Measurements from ENCODE around the gene SYT3.
"Not testable (repeated sequence)": the region's sequence is repeated elsewhere in the genome, so short reads cannot be mapped to it uniquely, and the experiment has no call there.

SYT3 gene

DNA sequence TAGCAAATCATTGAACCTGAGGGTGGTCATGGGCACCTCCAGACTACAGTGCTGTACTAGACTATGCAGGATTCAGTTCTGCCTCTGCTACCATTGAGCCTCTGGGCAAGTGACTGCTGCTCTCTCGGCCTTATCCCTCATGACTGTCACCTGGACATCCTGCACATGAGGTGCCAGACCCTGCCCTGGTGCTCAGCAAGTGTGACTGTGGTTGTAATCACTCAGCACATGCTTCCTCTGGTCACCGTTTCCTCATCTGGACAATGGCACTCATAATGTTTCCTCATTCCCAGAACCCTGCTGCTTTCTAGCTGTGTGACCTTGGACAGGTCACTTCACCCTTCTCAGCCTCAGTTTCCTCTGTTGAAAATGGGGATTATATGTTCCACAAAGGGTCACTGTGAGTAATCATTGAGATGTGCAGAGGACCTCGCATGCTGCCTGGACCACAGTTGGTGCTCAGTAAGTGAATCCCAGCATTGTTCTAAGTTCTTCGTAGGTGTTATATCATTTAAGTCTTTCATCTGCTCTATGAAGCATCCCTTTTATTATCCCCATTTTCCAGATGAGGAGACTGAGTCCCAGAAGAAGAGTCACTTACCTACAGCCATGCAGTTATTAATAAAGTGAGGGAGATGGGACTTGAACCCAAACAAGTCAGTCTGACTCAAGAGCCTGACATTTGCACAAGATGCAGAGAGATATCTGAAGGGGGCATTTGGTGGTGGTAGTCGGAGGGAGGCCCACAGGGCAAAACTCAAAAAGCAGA, 3.2 kb downstream of the SYT3 start:
- no peak for DNase-seq

DNA sequence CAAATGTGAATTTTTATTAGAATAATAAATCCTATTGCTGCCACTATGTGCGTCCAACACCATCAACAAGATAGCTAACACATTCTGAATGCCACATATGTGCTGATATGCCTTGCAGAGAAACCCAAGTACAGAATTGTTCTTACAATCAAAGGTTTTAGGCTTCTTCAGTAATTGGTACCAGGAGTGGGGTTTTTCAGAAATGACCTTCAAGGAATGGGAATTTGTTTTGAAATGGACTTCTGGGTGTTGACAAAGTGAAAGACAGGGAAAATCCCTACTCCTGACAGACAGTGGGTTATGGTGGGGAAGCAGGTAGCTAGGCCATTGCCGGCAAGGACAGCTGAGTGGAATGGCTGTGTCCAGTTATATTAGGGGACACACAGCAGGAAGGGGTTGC, 5.7 kb downstream of the SYT3 start:
- DNase-seq: no peak

DNA sequence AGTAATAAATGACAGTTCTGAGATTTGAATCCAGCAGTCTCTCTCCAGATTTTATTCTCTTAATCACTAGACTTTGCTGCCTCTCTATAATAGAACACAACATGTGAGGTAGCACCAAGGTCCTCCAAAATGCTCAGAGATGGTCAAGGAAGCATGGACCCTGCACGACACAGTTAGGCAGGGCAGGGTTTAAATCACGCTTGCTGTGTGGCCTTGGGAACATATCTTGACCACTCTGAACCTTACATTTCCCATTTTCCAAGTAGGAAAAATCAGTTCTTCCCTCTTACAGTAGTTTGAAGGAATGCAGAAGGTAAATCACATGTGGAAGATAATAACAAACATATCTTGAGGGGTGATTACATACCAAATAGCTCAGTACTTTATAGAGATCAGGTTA, 6.3 kb downstream of the SYT3 start:
- no peak for DNase-seq

DNA sequence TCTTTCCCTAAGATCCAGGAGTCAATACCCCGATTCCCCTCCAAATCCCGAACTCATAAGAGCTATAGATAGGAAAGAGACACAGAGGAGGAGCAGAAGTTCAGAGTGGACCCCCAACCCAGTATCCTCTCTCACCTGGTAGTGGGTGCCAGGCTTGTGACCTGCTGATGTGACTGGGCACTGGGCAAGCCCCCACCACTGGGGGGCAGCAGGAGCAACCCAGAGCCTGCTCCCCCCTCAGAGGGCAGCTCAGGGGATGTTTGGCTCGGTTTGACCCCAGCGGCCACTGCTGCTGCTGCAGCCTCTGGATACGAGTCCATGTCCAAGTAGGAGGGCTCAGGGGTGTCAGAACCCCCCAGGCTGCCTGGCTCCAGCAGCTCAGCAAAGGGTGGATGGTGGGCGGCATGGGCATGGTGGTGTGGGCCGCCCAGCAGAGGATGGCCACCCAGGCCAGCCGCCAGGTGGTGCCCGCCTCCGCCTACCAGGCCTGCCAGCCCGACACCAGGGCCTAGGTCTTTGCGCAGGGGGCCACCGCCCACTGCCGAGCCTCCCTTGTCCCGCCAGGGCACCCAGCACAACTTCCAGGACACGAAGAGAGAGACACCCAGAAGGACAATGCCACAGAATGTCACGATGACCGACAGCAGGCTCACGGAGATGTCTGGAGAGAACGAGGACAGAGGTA, 7.4 kb downstream of the SYT3 start:
- DNase-seq: no peak

DNA sequence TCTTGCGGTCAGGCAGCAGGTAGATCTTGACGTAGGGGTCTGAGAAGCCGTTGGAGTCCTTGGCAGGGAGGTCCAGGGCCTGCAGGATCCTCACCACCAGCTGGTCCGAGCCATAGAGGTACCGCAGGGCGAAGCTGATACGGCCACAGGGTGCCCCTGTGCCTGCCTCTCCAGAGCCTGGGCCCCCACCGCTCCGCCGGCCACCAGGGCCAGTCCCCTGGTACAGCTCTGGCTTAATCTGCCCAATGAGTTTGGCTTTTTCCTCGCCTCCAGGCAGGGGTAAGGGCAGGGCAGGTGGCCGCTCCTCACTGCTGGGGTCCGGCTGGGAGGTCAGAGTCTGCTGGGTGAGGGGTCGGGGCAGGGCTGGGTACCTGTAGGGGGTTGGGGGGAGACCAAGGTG, 9.9 kb downstream of the SYT3 start:
- DNase-seq: no peak

DNA sequence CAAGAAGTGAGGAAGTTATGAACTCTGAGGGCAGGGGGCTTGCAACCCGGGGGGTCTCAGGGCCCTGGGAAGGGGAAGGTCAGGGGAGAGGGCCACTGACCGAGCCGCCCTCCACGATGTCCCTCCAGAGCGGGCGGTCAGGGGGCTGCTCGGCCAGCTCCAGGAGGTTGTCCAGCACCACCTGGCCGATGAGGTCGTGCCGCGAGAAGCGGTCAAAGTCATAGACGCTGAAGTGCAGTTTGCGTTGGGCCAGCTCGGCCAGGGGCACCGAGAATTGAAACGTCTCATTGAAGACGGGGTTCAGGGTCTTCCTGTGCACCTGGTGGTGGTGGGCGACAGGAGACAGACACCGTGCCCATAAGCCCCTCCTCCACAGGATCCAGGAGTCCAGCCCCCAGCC, 10.5 kb downstream of the SYT3 start:
- DNase-seq: no peak

DNA sequence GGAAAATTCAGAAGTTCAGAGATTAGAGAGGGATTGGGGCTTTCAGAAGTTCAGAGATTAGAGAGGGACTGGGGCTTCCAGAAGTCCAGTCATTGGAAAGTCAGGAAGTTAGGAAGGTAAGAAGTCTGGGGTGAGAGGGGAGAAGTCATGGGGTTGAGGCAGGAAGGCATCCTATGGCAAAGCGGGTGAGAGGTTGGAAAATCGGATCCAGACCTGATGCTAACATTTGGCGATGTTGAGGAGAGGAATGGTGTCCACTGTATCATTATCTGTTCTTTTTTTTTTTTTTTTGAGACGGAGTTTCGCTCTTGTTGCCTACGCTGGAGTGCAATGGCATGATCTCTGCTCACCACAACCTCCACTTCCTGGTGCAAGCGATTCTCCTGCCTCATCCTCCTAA, 11.1 kb downstream of the SYT3 start:
- DNase-seq: no peak

DNA sequence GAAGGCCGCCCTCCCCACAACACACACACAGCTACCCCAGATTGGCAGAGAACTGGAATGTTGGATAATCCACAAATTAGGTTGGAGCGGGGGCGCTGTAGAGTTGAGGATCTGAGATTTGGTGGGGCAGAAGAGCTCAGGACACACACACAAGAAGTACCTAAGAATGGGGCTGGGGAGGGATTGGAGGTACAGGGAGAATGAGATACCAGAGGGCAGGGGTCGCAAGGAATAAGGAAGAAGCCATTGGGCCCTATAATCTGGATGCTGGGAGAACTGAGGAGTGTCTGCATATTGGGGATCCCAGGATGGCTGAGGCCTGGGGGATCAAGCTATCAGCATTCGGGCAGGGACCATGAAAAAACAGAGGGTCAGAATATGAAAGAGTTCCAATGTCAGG, 11.5 kb downstream of the SYT3 start:
- no peak for DNase-seq

DNA sequence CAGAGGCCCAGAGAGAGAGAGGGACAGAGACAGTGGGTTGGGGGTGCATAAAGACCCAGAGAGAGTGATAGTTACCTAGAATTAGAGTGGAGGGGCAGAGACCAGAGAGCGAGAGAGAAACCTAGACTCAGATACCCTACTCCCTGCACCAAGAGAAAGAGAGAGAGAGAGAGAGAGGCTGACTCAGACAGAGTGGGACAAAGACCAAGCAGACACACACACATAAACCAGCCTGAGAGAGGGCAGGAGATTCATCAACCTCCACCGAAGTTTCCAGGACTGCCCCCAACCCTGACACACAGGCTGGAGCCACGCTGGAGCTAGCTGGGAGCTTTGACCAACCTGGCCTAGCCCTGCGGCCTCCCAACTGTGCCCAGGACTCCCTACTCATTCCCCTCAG, 12.9 kb downstream of the SYT3 start:
- DNase-seq: no peak

DNA sequence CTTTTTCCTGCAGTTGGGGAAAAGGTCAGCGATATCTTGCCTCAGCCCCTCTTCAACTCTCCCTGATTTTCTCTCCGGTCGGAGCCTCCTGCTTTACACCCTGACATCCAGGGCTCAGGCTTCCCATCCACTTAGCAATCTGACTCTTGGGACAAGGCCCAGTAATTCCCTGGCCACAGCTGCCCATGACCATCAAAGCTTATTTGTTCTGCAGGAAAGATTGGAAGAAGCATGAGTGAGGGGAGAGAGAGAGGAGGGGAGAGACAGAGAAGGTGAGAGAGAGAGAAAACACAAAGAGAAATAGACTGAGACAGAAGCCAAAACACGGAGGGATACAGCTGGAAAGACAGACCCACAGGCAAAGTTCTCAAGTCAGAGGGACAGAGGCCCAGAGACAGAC, 13.7 kb downstream of the SYT3 start:
- DNase-seq: no peak

DNA sequence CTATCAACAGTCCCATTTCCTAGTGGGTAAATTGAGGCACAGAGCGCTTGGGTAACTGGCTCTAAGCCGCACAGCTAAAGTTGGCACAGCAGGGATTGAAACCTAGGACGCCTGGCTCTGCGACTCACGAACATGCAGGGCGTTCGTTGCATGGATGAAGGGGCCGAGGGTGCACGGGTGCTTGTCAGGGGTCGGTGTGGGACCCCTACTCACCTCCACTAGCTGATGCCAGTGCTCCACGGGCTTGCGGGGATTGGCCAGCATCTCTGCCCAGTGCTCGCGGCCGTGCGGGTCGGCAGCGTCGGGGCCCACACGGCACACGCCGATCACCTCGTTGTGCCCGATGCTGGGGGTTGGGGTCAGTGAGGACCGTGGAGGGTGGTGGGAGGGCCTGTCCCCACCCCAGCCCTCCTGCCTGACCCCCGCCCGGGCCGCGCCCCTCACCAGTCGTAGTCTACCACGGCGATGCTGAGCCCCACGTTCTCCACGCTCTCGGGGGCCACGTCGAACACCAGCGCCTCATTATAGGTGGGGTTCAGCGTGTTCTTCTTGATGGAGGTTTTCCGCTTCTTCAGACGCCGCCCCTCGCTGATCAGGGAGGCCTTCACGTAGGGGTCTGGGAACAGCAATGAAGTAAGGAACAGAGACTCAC, 14.6 kb downstream of the SYT3 start:
- no peak for DNase-seq

DNA sequence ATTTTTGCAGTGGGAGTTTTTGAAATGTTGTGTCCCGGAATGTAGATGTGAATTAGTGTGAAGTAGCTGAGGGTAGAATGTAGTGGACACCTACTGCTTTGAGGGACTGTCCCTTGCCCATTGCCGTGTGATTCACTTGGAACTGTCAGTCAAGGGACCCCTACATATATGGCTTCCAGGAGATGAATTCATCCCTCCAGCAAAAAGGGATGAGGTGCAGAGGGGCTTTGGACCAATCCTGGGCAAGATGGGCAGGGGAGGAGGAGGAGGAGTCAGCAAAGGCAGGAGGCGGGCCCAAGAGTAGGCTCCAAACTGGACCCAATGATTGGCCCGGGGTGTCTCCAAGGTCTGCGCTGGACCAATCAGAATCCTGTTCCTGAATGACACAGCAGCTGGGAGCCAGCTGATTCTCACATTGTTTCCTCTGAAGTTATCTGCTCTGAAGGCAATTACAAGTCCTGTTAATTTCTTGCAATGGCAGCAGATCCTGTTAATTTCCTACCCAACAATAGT, 19.2 kb downstream of the SYT3 start:
- DNase-seq: not testable (repeated sequence)

DNA sequence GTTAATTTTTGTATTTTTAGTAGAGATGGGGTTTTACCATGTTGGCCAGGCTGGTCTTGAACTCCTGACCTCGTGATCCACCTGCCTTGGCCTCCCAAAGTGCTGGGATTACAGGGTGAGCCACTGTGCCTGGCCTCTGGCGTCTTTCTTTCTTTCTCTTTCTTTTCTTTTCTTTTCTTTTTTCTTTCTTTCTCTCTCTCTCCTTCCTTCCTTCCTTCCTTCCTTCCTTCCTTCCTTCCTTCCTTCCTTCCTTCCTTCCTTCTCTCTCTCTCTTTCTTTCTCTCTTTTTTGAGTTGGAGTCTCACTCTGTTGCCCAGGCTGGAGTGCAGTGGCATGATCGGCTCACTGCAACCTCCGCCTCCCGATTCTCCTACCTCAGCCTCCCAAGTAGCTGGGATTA, 20.5 kb downstream of the SYT3 start:
- not testable (repeated sequence) for DNase-seq

DNA sequence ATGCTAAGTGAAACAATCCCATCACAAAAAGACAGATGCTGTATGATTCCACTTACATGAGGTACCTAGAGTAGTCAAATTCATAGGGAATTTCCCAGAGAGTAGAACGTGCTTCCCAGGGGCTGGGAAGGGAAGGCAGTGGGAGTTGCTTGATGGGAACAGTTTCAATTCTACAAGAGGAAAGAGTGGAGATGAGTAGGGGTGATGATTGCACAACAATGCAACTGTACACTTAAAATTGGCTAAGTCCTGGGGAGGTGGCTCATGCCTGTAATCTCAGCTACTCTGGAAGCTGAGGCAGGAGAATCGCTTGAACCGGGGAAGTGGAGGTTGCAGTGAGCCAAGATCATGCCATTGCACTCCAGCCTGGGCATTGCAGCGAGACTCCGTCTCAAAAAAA, 21.3 kb downstream of the SYT3 start:
- DNase-seq: not testable (repeated sequence)

DNA sequence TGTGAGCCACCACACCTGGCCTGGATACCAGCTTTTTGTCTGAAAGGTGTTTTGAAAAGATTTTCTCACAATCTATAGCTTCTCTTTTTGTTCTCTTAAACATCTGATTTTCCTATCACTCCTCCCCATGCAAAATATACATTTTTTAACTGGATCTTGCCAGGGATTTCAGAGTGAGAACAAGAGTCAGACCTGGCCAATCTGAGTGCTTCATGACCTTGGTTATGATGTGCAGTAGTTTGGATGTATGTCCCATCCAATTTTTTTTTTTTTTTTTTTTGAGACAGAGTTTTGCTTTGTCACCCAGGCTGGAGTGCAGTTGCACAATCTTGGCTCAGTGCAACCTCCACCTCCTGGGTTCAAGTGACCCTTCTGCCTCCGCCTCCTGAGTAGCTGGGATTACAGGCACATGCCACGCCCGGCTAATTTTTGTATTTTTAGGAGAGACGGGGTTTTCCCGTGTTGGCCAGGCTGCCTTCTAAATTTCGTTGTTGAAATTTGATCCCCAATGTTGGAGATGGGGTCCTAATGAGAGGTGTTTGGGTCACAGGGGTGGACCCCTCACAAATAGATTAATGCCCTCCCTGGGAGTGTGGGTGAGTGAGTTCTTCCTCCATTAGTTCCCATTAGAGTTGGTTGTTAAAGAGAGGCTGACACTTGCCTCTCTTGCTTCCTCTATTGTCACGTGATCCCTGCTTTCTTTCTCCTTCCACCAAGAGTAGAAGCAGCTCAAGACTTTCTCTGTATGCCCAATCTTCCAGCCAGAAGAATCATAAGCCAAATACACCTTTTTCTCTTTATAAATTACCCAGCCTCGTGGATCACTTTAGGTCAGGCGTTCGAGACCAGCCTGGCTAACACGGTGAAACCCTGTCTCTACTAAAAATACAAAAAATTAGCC, 26.9 kb downstream of the SYT3 start:
- DNase-seq: not testable (repeated sequence)

DNA sequence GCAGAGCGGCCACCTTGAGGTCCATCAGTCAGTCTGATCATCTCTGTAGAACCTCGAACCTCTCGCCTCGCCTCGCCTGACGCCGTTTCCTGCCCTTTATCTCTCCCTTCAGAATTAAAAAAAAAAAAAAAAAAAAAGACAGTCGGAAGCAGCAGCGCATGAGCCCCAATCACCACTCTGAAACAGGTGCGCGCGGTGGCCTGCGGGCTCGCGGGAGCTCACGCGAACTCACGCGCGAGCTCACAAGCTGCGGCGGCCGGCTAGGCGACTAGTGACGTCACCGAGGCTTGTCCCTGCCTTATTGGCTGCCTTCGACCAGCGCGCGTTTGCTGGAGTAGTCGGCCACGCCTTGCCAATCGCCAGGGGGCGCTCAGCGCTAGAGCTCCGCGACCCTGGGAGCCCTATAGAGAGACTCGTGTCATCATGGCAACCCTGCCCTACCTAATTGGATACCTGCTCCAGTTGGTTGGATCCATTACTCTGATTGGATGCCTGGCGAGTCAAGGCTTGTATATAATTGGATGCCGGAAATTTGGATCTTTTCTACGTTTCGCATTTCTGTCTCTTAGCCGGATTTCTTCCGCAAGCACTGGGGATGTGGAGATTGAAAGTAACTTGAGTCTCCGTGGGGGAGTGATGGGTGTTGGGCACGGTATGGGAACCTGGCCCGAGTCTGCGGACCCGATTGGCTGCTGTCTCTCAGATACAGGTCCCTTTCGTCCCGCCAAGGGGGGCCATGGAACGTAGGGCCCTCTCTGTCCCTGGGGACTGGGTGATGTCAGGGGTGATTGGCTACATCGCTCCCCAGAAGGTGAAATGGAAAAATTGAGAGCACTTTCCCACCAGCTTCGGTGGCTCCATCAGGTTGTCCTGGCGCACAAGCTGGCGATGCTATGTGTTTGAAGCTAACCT, 31.6 kb downstream of the SYT3 start:
- no peak for DNase-seq

DNA sequence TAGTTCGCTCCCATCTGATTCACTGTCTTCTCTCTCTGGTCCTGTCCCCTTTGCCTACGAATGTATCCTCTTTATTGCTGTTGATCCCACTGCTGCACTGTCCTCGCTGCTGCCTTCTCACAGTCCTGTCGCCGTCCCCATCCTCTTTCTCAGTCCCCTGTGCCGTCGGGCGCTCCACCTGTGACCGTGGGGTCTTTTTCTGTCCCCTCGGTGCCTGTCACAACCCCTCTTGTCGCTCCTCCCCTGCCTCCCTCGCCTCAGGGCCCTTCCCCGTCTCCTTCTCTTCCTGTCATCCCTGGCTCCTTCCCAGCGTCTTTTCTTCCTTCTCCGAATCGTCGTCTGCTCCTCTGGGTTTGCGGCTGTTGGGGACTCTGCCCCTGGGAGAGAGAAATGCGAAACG, 32.3 kb downstream of the SYT3 start:
- DNase-seq: no peak

DNA sequence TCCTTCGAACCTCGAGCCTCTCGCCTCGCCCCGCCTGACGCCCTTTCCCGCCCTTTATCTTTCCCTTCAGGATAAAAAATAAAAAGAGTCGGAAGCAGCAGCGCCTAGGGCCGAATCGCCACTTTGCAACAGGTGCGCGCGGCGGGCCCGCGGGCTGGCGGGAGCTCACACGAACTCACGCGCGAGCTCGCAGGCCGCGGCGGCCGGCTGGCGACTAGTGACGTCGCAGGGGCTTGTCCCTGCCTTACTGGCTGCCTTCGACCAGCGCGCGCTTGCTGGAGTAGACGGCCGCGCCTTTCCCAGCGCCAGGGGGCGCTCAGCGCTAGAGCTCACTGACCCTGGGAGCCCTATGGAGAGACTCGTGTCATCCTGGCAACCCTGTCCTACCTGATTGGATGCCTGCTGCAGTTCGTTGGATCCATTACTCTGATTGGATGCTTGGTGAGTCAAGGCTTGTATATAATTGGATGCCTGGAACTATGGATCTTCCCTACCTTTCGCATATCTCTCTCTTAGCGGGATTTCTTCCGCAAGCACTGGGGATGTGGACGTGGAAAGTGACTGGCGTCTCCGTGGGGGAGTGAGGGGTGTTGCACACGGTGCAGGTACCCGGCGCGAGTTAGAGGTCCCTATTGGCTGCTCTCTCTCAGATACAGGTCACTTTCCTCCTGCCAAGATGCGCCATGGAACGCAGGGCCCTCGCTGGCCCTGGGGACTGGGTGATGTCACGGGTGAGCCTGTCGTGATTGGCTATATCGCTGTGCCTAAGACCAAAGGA, 33.4 kb downstream of the SYT3 start:
- not testable (repeated sequence) for DNase-seq

DNA sequence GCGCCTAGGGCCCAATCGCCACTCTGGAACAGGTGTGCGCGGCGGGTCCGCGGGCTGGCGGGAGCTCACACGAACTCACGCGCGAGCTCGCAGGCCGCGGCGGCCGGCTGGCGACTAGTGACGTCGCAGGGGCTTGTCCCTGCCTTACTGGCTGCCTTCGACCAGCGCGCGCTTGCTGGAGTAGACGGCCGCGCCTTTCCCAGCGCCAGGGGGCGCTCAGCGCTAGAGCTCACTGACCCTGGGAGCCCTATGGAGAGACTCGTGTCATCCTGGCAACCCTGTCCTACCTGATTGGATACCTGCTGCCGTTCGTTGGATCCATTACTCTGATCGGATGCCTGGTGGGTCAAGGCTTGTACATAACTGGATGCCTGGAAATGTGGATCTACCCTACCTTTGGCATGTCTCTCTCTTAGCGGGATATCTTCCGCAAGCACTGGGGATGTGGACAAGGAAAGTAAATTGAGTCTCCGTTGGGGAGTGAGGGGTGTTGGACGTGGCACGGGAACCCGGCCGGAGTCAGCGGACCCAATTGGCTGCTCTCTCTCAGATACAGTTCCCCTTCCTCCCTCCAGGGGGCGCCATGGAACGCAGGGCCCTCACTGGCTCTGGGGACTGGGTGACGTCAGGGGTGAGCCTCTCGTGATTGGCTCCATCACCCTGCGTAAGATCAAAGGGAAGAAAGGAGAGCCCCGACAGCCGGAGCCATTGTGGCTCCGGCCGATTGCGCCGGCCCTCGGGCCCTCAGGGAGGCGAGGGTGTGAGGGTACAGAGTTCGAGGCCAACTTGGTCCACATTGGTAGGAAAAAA, 35.2 kb downstream of the SYT3 start:
- DNase-seq: not testable (repeated sequence)

DNA sequence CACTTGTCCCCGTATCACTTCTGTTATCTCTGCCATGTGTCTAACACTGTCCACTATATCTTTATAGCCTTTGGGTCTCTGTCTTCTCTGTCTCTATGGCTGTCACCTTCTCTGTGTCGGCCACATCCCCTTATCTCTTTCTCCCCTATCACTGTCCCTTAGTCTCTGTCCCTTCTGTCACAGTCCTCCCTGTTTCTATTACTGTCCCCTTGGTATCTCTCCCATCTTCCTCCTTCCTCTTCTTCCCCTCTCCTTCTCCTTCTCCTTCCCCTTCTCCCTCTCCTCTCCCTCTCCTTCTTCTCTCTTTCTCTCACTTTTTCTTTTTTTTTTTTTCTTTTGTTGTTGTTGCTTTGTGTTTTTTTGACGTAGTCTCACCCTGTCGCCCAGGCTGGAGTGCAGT, 36.7 kb downstream of the SYT3 start:
- no peak for DNase-seq
